ENCODE measurements around the gene MSI2. TPM values are rescaled to one million over a fixed set of nuclear protein-coding genes. Genes with fewer than 3 reads are reported as not detected.
"Not testable (repeated sequence)": the region's sequence is repeated elsewhere in the genome, so short reads cannot be mapped to it uniquely, and the experiment has no call there.

The MSI2 gene
- total RNA-seq, 1 donor from 2014 or later = 178 TPM

DNA sequence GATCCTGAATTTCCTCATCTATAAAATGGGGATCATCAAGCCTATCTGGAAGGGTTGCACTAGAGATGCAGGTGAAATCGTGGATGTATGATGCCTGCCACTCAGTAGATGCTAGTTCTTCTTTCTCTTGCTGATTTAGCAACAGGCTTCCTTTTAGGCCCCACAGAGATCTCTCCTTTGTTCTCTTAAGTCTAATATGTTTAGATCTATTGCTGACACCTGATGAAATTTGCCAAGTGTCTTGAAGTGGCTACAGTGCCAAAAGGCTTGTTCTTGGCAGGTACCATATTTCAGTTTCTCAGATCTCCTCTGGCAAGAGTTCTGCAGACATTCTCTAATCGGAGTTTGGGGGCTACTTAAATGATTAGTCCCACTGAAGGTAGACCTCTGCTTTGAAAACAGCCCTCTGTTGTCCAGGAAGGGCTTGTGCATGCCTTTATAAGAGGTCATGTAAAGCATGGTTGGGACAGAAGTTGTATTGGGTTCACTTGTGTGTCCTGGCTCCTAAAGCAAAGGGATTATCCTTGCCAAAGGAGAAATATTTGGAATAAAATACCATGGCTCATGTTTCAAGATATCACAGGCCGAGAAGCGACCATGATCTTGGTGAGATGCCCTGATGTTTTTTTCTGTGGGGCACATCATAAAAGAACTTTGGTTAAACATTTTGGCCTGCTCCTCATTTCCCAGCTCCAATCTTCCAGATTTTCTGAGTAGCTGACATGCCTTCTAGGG, 234.0 kb downstream of the MSI2 start:
- intact Hi-C loops (cut with micrococcal nuclease) = no loop called here

DNA sequence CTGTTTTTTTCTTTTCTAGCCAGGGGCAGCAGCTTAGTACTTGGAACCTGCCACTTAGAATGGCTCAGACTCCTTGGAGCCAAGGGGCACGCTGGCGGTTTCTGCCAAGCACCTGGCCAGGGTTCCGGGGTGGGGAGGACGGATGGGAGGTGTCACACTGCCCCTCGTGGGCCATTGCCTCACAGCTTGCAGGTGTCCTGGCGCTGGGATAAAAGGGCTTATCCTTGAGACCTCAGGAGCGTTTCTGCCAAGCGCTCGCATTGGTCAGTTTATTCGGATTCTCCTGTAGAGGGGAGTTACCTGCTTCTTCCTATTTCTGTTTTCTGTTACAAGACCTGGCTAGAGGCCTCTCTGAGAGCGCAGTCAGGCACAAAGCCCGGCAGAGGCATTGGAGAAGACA, 234.6 kb downstream of the MSI2 start:
- intact Hi-C loops (cut with micrococcal nuclease) = no loop called here

DNA sequence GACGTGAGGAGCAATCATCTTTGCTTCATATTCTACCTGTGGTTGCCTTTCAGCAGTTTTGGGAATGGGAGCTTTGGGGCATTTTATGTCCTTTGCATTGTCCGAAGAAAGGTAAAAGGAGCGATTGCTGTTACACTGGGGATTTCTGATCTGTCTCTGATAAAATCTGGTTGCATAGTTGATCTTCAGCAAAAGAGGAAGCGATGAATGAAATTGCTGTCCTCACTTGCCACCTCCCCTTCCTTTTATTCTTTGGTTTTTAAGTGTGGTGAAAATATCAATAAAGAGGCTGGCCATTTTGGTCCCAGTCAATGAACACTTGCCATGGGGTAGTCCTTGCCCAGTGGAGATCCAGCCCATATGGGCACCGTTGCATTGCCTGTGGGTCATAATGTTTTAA, 236.8 kb downstream of the MSI2 start:
- intact Hi-C loops (cut with micrococcal nuclease) = no loop called here

DNA sequence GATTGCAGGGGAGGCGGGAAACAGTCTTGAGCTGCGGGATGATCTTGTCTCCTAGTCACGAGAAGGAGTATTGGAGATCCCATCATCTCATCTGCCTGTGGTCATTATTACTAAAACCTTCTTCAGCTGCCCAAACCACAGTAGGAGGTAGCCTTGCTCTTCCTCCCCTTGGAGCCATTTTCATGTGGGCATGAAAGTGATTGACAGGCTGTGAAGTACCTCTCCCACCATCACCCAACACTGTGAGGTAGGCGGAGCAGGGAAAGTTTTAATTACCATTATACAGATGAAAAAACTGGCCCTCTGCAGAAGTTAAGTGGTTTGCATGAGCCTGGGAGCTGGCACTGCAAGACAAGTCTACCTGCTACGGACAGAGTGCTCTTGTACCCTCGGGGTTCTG, 237.3 kb downstream of the MSI2 start:
- intact Hi-C loops (cut with micrococcal nuclease) = no loop called here

DNA sequence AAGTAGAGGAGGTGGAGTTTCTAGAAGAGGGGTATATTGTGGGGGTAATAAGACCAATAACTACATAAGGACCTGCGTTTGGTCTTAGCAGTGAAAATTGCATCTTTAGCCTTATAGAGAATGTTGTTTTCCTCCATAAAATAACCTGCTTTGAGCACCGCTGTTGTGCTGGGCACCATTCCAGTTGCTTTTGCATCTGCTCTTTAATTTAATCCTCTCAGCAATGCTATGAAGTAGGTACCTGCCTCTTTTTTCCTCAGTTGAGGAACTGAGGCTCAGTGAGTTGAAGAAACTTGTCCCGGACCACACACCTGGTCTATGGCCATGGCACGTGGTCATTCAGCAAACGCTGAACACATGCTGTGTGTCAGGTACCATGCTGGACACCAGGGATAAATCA, 238.1 kb downstream of the MSI2 start:
- intact Hi-C loops (cut with micrococcal nuclease) = no loop called here

DNA sequence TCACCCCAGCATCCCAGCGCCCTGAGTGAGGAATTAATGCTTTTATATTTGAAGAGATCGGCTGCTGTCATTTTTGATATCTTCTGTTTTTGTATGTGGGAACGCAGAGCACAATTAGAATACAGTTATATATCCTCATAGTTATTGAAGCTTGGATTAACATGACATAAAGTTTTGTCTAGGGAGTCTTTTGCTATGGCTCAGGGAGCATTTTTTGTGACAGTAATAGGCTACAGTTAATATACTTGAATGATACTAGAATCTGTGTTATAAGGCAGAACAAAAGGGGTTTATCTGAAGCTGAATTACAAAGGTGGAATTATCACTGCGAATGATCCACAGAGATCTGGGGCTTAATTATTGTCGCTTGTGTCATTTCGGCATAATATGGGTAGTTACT, 239.4 kb downstream of the MSI2 start:
- intact Hi-C loops (cut with micrococcal nuclease) = no loop called here

DNA sequence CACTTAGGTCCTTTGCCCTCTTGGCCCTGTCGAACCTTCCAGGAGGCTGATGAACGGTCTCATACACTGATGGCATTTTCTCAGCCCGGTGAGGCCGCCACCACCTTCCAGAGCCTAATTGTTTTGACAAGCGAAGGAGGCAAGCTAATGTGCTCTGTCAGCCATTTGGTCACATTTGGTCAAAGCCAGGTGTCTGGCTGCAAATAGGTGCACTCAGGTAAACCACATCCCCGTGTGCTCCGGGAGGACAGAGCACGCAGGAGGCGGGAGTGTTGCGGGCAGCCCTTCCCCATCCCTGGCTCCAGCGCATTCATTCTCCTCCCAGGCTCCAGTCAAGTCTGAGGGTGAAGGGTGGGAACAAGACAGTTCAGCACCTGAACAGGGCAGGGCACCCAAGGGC, 240.1 kb downstream of the MSI2 start:
- intact Hi-C loops (cut with micrococcal nuclease) = no loop called here

DNA sequence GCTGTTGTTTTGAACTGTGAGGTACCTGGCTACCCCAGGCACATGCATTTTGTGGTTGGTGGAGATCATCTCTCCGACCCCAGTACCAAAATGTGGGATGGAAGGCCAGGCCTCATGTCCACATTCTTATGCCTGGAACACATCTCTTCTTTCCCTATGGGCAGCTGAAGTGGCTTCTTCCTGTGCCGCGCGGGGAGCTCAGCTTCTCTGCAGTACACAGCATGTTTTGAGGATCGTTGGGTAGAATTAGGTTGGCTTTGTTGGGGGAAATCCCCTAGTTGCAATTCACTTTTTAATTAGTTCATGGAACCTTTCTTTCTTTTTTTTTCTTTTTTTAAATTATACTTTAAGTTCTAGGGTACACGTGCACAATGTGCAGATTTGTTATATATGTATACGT, 242.1 kb downstream of the MSI2 start:
- intact Hi-C loops (cut with micrococcal nuclease) = no loop called here

DNA sequence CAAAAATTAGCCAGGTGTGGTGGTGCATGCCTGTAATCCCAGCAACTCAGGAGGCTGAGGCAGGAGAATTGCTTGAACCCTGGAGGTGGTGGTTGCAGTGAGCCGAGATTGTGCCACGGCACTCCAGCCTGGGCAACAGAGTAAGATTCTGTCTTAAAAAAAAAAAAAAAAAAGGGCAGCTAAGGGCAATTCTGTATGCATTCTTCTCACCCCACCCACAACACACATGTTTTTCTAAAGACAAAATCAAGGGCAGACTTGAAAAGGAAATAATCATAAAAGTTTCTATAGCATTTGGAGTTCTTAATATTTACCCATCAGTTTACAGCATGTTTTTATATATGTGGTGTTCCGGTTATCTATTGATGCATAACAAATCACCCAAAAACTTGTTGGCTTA, 242.9 kb downstream of the MSI2 start:
- intact Hi-C loops (cut with micrococcal nuclease) = not testable (repeated sequence)

DNA sequence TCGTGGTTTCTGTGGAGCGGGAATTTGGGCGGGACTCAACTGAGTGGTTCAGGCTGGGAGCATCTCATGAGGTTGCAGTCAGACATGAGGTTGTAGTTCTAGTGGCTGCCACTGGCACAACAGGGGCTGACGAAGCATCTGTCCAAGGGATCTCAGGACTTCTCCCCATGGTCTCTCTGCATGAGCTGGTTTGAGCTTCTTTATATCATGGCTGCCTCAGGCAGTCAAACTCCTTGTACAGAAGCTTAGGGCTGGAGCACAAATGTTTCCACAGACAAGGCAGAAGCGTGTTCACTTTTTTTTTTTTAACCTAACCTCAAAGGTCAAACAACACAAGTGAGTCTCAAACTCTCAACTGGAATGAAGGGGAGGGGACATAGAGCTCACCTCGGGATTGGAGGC, 243.3 kb downstream of the MSI2 start:
- intact Hi-C loops (cut with micrococcal nuclease) = no loop called here

DNA sequence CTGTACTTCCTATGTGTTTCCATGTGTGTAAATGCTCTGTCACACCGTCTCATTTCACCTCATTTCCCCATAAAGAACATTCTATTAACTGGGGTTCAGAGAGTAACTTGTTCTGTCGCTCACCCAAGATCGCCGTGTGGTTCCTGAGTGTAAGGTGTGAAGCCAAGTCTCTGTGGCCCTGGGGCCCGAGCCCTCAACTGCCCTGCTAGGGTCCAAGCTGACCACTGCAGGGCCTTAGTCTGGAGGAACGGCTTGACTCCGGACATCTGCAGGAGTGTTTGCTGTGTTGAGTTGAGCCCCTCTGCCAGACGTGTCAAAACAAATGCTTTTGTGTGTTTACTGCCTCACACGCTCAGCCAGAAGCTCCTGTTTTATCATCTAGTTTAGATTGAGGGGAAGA, 244.7 kb downstream of the MSI2 start:
- intact Hi-C loops (cut with micrococcal nuclease) = no loop called here

DNA sequence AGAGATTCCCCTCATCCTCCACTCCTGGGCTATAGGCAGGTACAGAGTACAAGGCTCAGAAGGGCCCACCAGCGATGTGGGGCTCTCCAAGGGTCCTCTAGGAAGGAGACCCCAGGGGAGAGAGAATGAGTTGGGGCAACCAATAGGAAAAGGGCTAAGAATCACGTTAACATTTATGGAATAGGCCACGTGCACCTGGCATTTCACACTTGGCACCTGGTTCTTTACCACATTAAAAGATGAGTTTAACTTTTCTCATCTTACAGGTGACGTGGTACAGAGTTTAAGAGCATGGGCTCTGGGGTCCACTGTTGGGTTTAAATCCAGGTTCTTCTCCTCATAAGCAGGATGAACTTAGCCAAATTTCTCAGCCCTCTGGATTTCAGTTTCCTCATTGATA, 245.7 kb downstream of the MSI2 start:
- intact Hi-C loops (cut with micrococcal nuclease) = no loop called here

DNA sequence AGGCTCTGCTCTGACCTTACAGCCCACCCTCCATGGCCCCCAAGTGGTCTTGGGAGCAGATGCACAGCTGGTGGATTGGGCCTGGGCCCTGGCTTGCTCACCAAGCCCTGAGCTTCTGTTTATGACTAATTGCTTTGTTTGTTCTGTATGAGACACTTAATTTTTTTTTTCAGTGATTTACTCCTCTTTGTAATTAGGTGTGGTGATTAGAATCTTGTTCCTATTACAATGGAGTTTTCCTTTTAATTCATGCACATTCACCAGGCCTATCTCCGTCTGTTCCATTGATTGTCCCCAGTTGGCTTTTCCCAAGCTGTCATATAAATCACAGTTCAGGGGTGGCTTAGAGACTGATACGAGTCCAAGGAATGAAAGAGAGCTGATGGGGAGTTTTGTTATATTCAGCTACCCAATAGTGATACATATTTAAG, 246.5 kb downstream of the MSI2 start:
- intact Hi-C loops (cut with micrococcal nuclease) = no loop called here

DNA sequence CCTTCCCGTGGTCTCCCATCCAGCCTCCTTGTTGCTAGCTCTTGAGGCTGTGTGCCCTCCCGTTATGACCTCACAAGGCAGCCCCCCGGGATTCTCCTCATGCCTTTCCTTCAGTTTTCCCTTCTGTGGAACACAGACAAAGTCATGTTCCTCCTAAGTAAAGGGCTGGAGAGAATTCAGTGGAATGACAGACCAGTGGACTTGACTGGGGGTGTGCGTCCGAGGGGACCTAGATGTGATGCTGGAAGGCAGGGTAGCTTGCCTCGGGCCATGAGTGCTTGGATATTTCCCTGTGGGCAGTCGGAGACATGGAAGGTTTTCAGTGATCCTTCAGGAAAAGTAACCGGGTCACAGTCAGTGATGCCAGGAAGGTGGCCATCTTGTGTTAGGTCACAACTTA, 247.9 kb downstream of the MSI2 start:
- intact Hi-C loops (cut with micrococcal nuclease) = no loop called here

DNA sequence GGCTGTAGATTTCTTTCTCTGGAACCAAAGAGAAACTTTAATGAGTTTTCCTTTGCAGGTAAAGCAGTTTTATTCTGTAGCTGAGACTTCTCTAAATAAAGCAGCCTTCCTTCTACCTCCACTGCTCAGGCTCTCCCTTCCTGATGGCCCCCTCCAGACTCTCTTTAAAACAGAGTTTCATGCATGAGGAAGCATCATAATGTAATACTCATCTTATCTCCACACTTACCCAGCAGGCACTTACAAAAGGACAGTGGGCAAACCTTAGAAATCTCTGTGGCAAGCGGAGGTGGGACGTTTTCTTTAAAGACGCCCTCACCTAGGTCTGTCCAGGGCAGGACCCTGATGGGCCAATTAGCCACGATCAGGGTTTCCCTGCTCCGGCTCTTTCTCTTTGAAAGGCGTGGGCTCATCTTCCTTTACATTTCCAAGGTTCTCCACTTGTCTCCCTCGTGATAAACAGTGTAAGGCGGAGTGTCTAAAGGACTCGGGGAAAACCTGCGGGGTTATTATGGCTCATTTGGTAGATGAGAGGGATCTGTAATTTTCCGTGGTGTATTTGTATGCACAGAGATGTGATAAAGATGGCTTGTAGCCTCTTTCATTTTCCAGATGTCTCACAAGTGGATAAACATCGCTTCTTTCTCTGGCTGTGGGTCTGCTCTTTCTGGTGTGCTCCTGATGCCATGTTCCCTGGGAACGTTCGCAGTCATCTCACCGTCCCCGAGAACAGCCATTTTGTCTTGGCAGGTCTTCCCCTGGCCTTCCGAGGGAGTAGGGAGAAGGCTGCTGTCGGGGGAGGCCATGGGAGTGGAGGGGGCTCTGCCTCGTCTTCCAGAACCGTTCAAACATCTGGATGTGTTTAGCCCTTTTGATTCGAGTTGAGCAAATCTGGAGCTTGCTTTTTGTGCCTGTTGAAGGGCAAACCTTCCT, 249.8 kb downstream of the MSI2 start:
- intact Hi-C loops (cut with micrococcal nuclease) = no loop called here

DNA sequence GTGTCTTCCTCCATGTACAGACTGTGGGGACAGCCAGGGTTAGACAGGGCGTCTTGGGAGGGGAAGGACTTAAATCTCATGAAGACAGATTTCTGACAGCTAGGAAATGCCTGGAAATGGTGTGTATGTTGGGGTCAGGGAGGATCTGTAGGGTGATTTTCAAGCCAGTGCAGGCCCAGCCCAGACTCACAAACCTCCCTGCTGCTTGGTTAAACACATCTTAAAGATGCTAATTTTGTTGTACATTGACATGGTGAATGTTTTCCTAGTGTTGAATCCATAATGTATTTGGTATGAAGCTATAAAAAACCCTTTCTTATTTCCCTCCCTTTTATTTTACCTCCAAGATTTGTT, 250.4 kb downstream of the MSI2 start:
- intact Hi-C loops (cut with micrococcal nuclease) = no loop called here

DNA sequence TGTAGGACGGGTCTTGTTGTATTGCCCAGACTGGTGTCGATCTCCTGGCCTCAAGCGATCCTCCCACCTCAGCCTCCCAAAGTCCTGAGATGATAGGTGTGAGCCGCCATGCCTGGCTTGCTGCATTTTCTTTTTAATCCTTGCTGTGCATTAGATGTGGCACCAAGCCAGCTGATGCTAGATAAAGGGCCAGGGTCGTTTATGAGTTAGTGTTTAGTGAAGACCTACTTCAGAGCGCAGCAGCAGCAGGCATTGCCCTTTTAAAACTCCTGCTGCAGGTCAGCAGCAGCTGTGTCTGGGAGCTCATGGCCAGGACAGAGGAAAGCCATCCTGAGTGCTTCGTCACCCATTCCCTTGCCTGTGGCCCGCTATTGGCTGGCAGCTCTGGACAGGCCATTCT, 251.5 kb downstream of the MSI2 start:
- intact Hi-C loops (cut with micrococcal nuclease) = no loop called here

DNA sequence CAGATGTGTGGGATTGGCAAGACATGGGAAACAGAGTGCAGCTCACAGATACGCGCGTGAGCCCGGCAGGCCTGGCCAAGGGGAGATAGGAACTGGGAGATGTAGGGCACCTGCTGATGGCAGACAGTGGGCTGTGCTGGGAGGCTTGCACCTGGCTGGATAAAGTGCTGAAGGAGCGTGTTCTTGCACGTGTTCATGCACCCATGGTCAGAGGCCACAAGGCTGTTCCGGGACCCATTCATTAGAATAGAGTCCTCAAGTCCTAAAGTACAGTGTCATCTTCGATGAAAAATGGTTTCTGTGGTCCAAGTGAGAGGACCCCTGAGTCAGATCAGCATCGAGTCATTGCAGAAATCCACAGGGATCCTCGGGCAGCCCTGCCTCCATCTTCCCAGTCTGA, 252.3 kb downstream of the MSI2 start:
- intact Hi-C loops (cut with micrococcal nuclease) = no loop called here

DNA sequence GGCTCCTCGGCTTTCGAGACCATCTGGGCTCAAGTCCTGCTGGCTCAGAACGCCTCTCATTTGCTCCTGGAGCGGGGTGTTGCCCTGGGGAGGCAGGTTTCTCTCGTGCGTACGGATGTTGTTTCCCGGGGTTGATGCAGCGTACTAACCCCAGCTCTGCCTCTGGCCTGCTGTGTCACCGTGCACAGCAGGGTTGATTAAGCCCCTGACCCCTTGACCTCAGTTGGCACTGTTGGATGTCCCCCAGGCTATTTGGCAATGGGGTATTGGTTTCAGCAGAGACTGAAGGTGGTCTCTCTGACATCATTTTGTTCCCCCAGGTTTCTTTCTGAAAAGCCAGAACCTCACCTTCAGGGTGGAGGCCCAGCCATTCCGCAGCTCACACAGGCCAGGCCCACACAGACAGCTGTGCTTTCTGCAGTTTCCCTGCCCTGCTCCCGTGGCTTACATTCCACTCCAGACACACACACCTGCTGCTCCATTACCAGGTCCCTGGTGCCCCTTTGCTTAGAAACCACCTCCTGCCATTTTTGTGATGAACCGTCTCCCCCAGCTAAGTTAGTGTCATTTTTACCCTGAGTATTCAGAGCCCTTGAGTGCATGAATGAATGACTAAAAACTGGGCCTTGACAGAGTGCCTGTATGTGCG, 255.3 kb downstream of the MSI2 start:
- intact Hi-C loops (cut with micrococcal nuclease) = no loop called here

DNA sequence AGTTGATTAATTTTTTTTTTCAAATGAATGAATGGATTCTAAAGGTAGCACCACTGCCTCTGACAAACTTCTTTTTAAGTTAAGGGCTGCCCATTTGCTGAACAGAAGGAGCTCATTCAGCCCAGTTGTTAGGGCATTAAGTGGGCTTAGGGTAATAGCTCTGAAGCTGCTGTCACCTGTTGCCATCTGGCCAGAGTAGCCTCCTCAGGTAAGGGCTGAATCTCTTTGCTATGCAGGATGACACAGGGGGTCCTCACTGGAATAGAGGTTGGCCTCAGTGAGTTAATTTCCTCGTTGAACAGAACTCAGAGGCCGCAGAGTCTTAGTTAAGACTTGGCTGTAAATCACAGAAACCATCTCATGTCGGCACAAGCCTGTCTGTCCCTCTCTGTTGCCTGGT, 255.9 kb downstream of the MSI2 start:
- intact Hi-C loops (cut with micrococcal nuclease) = no loop called here

DNA sequence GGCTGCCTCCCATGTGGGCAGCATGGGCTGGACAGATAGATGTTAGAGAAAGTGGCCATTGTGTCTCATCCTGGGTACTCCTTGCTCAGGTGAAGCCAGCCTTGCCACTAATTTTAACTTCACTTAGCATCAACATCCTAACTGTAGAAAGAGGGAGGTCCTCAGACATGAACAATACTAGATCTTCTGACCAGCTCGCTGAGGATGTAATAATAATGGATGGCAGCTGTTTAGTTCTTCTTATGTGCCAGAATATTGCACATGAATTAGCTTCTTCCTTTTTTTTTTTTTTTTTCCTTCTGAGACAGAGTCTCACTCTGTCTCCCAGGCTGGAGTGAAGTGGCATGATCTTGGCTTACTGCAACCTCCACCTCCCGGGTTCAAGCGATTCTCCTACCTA, 256.4 kb downstream of the MSI2 start:
- intact Hi-C loops (cut with micrococcal nuclease) = no loop called here

DNA sequence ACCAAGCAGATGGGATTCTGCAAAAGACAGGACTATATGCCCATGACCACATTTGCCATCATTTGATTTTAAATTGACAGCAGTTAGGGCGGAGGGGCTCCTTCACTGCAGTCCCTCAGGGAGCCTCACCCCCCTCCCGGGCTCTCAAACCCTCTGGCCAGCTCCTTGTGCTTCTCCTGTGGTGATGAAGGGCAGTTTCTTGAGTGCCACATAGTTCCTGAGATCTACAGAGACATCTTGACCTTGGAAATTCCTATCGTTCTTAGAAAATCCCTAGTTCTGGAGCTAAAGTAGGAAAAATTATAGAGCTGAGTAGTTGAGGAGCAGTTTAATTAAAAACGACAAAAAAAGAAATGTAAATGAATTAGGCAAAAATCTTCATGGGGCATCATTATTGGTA, 257.2 kb downstream of the MSI2 start:
- intact Hi-C loops (cut with micrococcal nuclease) = no loop called here

All from T-helper 1 cell treated with Interleukin-12 subunit alpha and Interleukin-12 subunit beta and Interleukin-4 antibody, amounts not matched to agents 30 ng/mL and 1 ng/mL, for 36 hours (primary cell).